Fibroblast of villous mesenchyme (primary cell): ENCODE data around the gene PIMREG. TPM values are rescaled to one million over a fixed set of nuclear protein-coding genes. Genes with fewer than 3 reads are reported as not detected.

Experiments used
- DNase-seq: peaks from one replicate; pipeline ENCODE4 v3.0.0-alpha.2; 2010; ENCODE audit warnings: low read depth
- H3K4me3 ChIP-seq: 2 replicates; pipeline ENCODE4 v1.5.1; 2011; ENCODE audit warnings: low read depth, mild to moderate bottlenecking, low read length
- CTCF ChIP-seq: IDR thresholded peaks from 2 replicates; pipeline ENCODE4 v1.5.1; 2012; ENCODE audit warnings: low read depth, mild to moderate bottlenecking, low read length; ENCODE audit not compliant: insufficient read depth
- total RNA-seq: library from RNA; depleted of rRNA; stranded (reverse); fragments of >200 nt; gene quantifications from 2 replicates; pipeline ENCODE4 v1.2.3, GENCODE V29; 2012

PIMREG gene
- total RNA-seq, 1 donor, result 18.1 TPM

DNA sequence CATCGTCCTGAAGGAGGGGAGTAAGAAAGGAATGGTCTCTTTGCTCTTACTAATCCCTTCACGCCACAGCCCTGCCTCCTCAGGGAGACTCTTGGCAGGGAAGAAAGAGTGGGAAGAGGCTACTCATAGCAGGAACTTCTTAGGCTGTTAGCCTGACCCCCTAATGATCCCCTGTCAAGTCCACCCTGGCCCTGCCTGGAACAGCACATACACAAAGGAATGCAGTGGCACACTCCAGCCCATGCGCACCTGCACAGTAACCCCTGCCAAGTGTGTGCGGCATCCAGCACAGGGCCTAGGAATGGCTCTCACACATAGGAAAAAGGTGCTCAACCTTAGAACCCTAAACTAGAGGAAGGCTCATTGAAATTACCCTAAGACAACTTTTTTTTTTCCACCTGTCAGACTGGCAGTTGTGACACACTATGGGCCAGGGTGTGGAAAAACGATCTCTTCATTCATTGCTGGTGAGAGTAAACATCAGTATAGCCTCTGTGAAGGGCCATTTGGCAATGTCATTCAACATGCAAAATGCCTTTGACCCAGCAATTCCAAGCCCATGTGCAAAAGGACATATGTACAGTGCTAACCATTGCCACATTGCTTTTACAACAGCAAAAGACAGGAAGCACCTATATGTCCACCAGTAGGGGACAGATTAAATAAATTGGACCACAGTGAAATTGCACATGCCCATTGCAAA is 50.1 kb downstream of the PIMREG start:
- no peak overlapping the region for H3K4me3 ChIP-seq
- no peak for DNase-seq

DNA sequence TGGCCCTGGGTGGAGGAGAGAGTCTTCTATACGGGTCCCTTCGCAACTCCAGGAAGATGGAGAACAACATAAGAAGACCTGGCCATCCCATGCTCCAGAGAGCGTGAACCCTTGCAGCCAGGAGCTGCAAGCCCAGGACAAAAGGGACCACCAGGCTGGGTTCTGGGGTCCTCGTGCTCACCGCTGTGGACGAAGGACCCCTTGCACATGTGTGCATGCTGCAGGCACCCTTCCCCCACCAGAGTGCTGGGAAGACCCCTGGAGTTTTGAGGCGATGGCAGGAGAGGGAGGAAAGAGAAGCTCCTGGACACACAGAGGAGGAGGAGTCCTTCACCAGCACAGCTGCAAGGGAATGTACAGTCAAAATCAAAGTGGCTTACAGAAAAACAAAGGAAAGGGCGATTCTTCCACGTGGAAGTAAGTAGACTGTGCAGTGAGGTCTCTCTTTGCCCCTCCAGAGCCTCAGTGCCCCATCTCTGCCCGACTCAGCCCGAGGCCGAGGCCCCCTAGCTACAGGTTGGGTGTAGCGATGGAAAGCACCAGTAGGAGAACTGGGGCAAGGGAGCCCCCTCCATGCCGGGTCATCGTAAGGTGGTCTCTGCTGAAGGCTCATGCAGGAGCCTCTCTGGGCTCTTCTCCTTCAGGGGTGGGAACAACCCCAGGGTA is 51.3 kb downstream of the PIMREG start:
- no peak overlapping the region for H3K4me3 ChIP-seq
- TF ChIP-seq CTCF, result no peak
- no peak for DNase-seq

More for the DNA sequence above, 50.1 kb downstream of the PIMREG start:
- TF ChIP-seq CTCF, result no peak

- DNase-seq, result no peak
- no peak for TF ChIP-seq CTCF
- H3K4me3 ChIP-seq, result no peak overlapping the region
Measured at GRCh38 chr17:6496116-6496481, 51.8 kb downstream of the PIMREG start.

DNA sequence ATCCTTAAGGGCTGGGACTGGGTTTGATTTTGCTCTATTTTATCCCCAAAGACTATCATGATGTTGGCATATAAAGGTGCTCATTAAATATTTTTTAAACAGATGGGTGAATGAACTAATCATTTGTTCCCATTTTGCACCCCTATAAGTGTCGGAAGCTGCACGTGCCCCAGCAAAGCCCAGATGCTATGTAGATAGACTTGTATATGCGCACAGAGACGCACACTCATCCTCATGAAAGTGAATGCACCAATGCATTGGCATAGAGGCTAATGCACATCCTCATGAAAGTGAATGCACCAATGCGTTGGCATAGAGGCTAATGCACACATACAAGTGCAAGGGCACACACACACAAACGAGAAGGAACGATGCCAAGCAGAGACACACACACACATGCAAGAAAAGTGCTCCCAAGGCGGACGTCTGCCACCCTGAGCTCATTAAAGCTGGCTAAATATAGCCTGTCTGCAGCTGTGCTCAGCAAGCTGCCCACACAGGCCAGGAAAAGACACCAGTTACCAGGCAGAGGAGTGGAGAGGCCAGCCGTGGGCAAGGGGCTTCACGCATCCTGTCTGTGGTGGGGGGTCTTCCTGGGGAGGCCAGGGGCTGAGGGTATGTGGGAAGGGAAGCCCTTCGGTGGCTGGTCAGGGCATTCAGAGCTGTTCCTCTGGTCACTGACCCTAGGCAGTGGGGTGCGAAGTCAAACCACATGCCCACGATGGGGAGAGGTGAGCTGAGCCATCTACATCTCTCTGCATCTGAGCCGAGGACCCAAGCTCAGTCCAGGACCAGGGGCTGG is 52.6 kb downstream of the PIMREG start:
- DNase-seq, result no peak
- no peak for TF ChIP-seq CTCF
- H3K4me3 ChIP-seq, result no peak overlapping the region

DNA sequence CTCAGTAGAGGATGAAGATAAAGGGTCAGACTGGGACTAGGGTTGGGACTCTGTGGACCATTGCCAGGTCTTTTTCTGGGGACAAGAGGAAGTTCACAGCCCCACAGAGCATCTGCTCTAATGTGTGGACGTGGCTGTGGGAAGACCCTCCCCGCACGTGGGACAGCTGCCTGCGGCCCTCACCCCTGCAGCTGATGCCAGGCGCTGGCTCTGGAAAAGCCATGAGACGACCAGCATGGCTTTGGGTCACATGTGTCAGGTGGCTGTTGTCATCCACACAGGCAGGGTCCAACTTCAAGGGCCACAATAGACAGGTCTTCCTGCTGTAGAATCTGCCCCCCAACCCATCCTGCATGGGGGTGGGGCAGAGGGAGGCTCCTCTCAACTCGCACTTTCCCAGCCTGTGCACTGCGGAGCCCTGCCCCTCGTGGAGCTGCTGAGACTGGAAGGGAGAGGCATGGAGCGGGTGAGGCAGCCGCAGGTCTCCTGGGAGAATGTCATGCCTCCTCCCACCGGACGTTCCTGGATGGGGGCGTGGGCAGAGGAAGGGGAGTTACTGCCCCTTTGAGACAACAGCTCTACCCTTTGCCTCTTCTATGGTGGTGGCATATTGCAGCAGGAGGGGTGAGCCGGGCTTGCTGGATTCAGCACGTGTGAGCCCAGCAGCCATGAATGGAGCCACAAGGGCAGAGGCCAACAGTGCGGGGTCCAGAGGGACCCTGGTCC is 53.4 kb downstream of the PIMREG start:
- no peak for DNase-seq
- no peak for TF ChIP-seq CTCF
- no peak overlapping the region for H3K4me3 ChIP-seq

DNA sequence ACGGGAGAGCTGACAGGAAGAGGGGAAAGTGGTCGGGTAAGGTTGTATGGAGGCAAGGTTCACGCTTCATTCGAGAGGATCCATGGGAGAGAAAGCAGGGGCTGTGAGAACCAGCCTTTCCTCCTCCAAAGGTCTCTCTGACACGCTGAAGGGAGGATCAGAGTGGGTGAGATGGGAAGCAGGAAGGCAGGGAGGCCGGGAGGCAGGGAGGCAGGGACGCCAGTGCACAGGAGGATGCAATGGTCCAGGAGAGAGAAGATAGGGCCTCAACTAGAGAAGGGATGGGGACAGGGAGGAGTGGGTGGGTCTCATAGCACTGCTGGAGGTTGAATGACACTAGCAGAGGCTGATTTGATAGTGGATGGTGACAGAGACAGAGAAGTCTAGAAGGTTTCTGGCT is 54.1 kb downstream of the PIMREG start:
- no peak for DNase-seq
- TF ChIP-seq CTCF, result no peak
- H3K4me3 ChIP-seq, result no peak overlapping the region
